ENCODE results near the gene STIMATE.

Gene STIMATE

GRCh38 chr3:52838561-52839267 is 58.6 kb downstream of the STIMATE start:
- H3K27me3 ChIP-seq (ENCODE audit: control insufficient read depth, low read length), result no peaks in the 10 kb centered on the region
- H3K79me2 ChIP-seq (ENCODE audit: control insufficient read depth, low read length), result no peaks in the 10 kb centered on the region
- H3K36me3 ChIP-seq (ENCODE audit: control insufficient read depth, low read length), result no peaks in the 10 kb centered on the region
- H3F3A ChIP-seq (ENCODE audit: control insufficient read depth, insufficient read depth), result no peaks in the 10 kb centered on the region
- no peak overlapping the region for H3K27ac ChIP-seq (ENCODE audit: low read depth, low read length)
- H3K4me2 ChIP-seq (ENCODE audit: low read length), result no peak overlapping the region
- TF ChIP-seq CTCF (IDR thresholded peaks at IDR 0.05; ENCODE audit: low read depth, low read length, poor library complexity, severe bottlenecking) (no peak), EZH2phosphoT487 (IDR thresholded peaks at IDR 0.05; ENCODE audit: borderline replicate concordance, low read length) (no peak)
- no peaks in the 10 kb centered on the region for H3K9me3 ChIP-seq (ENCODE audit: control insufficient read depth, insufficient read depth, low read length)
- no peaks in the 10 kb centered on the region for H4K20me1 ChIP-seq (ENCODE audit: control insufficient read depth, insufficient read depth, low read depth, low read length)
- no peaks in the 10 kb centered on the region for H3K4me1 ChIP-seq (ENCODE audit: control insufficient read depth, low read length)
- no peaks in the 10 kb centered on the region for H3K9me2 ChIP-seq (replicated peaks; ENCODE audit: control insufficient read depth, low read length)
- H3K4me3 ChIP-seq (ENCODE audit: low read length), result no peak overlapping the region

- H3K4me3 ChIP-seq (ENCODE audit: low read length), result no peak overlapping the region
- no peaks in the 10 kb centered on the region for H3K36me3 ChIP-seq (ENCODE audit: control insufficient read depth, low read length)
- no peaks in the 10 kb centered on the region for H3K9me3 ChIP-seq (ENCODE audit: control insufficient read depth, insufficient read depth, low read length)
- TF ChIP-seq EZH2phosphoT487 (IDR thresholded peaks at IDR 0.05; ENCODE audit: borderline replicate concordance, low read length) (no peak), CTCF (IDR thresholded peaks at IDR 0.05; ENCODE audit: low read depth, low read length, poor library complexity, severe bottlenecking) (no peak)
- no peaks in the 10 kb centered on the region for H3K79me2 ChIP-seq (ENCODE audit: control insufficient read depth, low read length)
- no peak overlapping the region for H3K27ac ChIP-seq (ENCODE audit: low read depth, low read length)
- no peaks in the 10 kb centered on the region for H3K4me1 ChIP-seq (ENCODE audit: control insufficient read depth, low read length)
- H3F3A ChIP-seq (ENCODE audit: control insufficient read depth, insufficient read depth), result no peaks in the 10 kb centered on the region
- H4K20me1 ChIP-seq (ENCODE audit: control insufficient read depth, insufficient read depth, low read depth, low read length), result no peaks in the 10 kb centered on the region
- H3K4me2 ChIP-seq (ENCODE audit: low read length), result no peak overlapping the region
- no peaks in the 10 kb centered on the region for H3K27me3 ChIP-seq (ENCODE audit: control insufficient read depth, low read length)
- no peaks in the 10 kb centered on the region for H3K9me2 ChIP-seq (replicated peaks; ENCODE audit: control insufficient read depth, low read length)
Measured at GRCh38 chr3:52836986-52837385, 60.4 kb downstream of the STIMATE start.

GRCh38 chr3:52836471-52836845 is 60.9 kb downstream of the STIMATE start:
- H3K4me3 ChIP-seq (ENCODE audit: low read length), result no peak overlapping the region
- H3K79me2 ChIP-seq (ENCODE audit: control insufficient read depth, low read length), result no peaks in the 10 kb centered on the region
- no peak overlapping the region for H3K4me2 ChIP-seq (ENCODE audit: low read length)
- H3K4me1 ChIP-seq (ENCODE audit: control insufficient read depth, low read length), result no peaks in the 10 kb centered on the region
- H3F3A ChIP-seq (ENCODE audit: control insufficient read depth, insufficient read depth), result no peaks in the 10 kb centered on the region
- no peak overlapping the region for H3K27ac ChIP-seq (ENCODE audit: low read depth, low read length)
- no peak for TF ChIP-seq EZH2phosphoT487 (IDR thresholded peaks at IDR 0.05; ENCODE audit: borderline replicate concordance, low read length)
- H4K20me1 ChIP-seq (ENCODE audit: control insufficient read depth, insufficient read depth, low read depth, low read length), result no peaks in the 10 kb centered on the region
- no peaks in the 10 kb centered on the region for H3K36me3 ChIP-seq (ENCODE audit: control insufficient read depth, low read length)
- H3K9me2 ChIP-seq (replicated peaks; ENCODE audit: control insufficient read depth, low read length), result no peaks in the 10 kb centered on the region
- no peaks in the 10 kb centered on the region for H3K27me3 ChIP-seq (ENCODE audit: control insufficient read depth, low read length)
- H3K9me3 ChIP-seq (ENCODE audit: control insufficient read depth, insufficient read depth, low read length), result no peaks in the 10 kb centered on the region

- H3K27ac ChIP-seq (ENCODE audit: low read depth, low read length), result no peak overlapping the region
- H3F3A ChIP-seq (ENCODE audit: control insufficient read depth, insufficient read depth), result no peaks in the 10 kb centered on the region
- H3K27me3 ChIP-seq (ENCODE audit: control insufficient read depth, low read length), result no peaks in the 10 kb centered on the region
- no peak overlapping the region for H3K4me3 ChIP-seq (ENCODE audit: low read length)
- TF ChIP-seq EZH2phosphoT487 (IDR thresholded peaks at IDR 0.05; ENCODE audit: borderline replicate concordance, low read length) (no peak), CTCF (IDR thresholded peaks at IDR 0.05; ENCODE audit: low read depth, low read length, poor library complexity, severe bottlenecking) (no peak)
- no peaks in the 10 kb centered on the region for H3K36me3 ChIP-seq (ENCODE audit: control insufficient read depth, low read length)
- H4K20me1 ChIP-seq (ENCODE audit: control insufficient read depth, insufficient read depth, low read depth, low read length), result no peaks in the 10 kb centered on the region
- no peaks in the 10 kb centered on the region for H3K9me2 ChIP-seq (replicated peaks; ENCODE audit: control insufficient read depth, low read length)
- H3K4me2 ChIP-seq (ENCODE audit: low read length), result no peak overlapping the region
- no peaks in the 10 kb centered on the region for H3K4me1 ChIP-seq (ENCODE audit: control insufficient read depth, low read length)
- no peaks in the 10 kb centered on the region for H3K9me3 ChIP-seq (ENCODE audit: control insufficient read depth, insufficient read depth, low read length)
- H3K79me2 ChIP-seq (ENCODE audit: control insufficient read depth, low read length), result no peaks in the 10 kb centered on the region
Measured at GRCh38 chr3:52835766-52836470, 61.4 kb downstream of the STIMATE start.
